Measurements from ENCODE around the gene SSBP1.
A peak's percentile ranks its signal among the peaks of the same experiment; 100 is the strongest.
"Not testable (repeated sequence)": the region's sequence is repeated elsewhere in the genome, so short reads cannot be mapped to it uniquely, and the experiment has no call there.

Gene SSBP1

DNA sequence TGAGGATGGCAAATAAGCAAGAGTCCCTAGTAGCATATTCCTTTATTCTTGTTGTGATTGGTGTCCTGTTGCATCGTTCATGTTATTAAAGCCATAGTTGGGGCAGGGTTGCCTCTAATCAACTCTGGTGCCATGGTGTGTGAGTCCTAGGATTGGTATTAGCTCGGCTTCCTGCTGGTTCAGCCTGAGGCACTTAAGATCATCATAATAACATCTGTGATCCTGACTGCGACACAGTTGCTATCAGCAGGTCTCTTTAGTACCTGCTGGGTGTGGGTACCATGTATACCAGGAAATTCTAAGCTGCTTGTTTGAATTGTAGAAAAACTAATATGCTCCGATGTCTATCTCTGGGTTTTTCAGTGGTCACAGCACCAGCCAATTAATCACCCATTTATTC, 28.4 kb upstream of the SSBP1 start:
- DNase-seq (ENCODE audit: low read depth), result no peak

DNA sequence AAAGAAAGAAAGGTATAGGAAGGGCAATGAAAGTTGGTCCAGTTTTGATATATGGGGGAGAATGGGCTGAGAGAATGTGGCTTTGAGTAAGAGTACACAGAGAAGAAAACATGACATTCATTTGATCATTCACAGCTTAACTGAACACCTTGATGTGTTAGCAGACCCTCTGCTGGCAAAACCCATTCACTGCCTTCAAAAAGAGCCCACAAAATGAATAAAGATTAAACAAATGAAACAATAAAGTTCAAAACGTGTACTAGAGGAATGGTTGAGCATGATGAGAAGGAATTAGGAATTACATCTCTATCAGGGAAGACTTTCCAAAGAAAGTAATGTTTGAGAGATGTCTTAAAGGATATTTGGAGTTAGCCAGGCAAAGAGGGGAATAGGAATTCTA, 27.9 kb upstream of the SSBP1 start:
- no peak for DNase-seq (ENCODE audit: low read depth)

DNA sequence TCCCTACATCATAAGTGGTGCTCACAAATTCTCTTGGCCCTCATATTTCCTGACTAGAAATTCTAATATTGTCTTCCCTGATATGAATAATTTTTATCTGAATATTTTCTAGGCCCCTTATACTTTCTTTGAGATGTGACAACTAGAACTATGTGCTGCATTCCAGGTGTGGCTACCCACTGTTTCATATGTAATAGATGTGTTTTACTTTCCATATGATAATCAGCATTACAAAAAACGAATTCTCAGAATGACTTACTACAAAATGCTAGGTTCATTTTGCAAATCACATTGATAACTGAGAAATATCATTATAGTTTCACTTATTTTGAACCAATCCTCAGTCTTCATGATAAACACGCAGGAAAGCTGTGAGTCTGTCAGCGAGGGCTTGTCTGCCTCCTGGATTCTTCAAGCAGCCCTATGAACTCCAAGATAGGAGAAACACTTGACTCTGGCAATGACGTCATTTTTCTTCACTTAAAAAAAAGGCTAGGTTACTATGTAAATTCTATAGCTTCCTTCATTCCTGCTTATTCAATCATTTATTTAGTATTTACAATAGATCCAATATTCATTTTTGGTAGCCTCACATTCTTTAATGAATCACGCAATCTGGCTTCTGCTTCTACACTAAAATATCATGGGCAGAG, 25.4 kb upstream of the SSBP1 start:
- no peak for DNase-seq (ENCODE audit: low read depth)

DNA sequence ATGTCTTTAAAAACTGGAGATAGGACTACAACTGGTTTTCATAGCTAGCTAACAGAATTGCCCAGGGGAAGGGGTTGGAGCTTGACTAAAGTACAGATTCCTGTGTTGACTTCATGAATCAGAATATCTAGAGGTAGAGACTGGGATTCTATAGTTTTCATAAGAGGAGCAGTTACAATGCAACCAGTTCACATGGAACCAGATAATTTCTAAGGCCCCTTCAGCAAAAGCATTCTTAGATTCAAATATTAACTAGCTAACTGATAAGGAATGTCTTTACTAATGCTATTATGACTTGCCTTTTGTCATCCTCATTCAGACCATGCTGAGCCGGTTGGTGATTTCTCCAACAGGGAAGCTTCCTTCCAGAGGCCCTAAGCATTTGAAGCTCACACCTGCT, 24.3 kb upstream of the SSBP1 start:
- no peak for DNase-seq (ENCODE audit: low read depth)

DNA sequence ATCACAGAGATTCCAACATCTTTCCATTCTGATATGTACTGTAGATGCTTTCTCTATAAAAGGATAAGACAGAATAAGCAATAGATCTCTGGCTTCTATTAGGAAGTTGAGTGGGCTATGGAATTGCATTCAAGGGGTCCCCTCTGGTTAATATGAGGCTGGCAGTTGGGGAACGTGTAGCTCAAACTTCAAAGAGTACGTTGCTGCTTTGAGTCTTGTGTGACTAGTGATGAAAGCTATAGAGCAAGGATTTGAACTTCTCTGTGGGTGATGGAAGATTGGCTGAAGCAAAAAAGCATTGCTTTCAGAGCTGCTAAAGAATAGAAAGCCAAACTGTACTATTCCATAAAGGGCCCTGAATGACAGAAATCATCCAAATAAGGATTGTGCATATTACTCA, 23.6 kb upstream of the SSBP1 start:
- no peak for DNase-seq (ENCODE audit: low read depth)

DNA sequence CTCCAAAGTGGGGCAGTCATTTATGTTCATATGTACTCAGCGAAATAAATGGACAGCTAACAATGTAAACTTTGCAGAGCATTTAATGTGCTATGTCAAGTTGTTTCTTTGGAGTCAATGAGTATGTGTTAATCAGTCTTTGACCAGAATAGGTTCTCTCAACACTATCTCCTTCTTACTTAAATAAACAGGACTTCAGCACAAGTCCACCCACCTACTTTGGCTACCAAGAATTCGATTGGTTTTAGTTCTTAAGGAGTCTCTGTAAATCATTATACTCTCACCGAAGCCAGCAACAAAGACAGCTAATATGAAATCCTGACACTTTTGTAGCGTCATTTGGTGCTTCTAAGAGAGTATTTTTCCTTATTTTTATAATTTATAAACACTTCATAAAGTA, 23.1 kb upstream of the SSBP1 start:
- DNase-seq (ENCODE audit: low read depth), result no peak

DNA sequence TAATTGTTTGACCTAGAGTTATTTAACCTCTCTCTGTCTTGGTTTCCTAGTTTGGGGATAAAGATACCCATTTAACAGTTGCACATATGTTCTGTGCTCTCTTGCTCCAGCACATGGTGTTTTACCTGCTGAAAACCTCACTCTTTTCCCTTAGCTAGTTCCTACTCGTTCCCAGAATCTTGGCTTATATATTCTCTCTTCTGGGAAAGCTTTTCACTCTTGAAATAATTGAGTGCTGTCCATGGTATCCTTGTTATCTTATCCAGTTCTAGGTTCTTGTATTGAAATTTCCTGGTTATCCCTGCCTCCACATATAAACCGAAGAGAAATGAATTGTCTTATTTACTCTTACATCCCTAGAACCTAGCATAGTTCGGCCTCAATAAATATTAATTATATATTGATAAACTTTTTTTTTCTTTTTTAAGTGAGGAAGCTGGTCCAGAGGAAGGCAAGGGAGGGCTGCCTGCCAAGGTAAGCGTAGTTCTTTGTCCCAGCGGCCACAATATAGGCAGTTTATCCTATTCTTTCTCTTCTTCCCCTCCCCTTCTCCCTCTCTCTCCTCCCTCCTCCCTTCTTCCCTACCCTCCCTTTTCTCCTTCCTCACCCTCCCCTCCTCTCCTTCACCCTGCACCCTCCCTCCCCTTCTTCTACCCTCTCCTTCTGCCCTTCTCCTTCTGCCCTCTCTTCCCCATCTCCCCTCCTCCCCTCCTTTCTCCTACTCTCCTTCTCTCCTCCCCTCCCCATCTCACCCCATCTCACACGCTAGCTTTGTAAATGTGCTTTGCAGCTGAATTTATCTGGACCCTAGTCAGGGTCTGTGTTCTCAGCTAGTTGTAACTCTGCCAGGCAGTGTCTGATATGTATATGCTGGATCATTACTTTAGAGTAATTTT, 22.1 kb upstream of the SSBP1 start:
- DNase-seq (ENCODE audit: low read depth), result no peak

DNA sequence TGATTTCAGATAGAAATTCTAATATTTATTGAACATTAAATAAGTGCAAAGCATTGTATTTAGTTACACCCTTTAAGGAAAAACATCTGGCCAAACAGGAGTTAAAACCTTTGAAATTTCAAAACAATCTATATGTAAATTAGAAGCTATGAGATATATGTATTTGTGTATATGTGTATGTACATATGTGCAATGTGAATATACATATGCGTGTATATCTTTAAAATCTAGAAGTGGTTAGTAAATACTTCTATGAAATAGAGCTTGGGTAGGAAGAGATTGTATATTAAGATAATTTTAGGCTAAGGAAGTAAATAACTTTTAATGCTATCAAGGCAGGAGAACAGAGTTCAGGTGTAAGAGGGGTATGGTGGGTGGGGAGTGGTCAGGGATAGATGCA, 20.7 kb upstream of the SSBP1 start:
- no peak for DNase-seq (ENCODE audit: low read depth)

DNA sequence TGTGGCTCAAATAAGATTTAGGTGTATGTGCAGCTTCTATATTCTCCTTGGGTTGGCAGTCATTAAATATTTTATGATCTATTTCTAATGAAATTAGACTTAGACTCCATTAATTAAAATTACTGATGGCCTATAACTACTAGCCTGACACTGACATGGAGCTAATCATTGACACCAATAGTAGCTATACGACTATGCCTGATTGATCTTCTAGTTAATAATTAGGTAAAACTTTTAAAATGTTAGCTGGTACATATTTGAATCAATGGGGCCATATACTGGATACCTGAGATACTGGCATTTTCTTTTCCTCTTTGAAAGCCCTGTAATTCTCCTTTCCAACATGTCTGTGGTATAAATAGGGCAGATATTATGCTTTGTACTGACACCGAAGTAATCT, 15.6 kb upstream of the SSBP1 start:
- DNase-seq (ENCODE audit: low read depth), result no peak

DNA sequence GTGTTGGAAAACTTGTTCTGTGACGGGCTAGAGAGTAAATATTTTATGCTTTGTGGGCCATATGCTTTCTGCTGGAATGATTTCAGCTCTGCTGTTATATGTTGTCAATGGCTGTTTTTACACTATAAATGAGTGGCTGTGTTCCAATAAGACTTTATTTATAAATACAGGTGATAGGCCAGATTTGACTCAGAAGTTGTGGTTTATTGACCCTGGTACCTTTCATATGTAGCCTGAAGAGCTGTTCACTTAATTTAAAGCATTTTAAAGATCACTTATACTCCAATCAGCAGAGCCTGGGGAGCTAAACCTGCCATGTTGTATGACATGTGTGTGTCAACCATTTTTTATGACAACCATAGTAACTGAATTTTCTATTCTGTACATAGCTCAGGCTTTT, 9.1 kb upstream of the SSBP1 start:
- DNase-seq (ENCODE audit: low read depth), result no peak

DNA sequence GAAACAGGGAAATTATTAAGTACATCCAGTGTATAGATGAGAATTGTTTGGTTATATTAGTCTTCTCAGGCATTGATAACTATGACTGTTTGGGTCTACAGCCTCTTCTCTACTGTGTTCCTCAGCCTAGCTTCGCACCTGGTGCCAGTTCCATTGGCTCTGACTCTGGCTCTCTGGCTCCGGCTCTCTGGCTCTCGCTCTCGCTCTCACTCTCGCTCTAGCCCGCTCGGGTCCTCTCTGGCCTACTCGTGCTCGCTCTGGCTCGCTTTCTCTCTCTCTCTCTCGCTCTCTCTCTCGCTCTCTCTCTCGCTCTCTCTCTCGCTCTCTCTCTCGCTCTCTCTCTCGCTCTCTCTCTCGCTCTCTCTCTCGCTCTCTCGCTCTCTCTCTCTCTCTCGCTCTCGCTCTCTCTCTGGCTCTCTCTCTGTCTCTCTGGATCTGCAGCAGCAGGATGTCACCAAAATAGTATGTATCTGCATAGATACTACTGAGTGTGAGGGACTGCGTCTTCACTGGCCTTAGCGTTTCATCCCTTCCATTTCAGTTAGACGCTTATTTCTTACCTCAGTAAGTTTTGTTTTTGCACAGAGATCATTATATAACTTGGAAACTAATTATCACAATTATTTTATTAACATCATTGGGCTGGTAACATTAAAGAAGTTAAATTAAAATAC, 6.5 kb upstream of the SSBP1 start:
- no peak for DNase-seq (ENCODE audit: low read depth)

DNA sequence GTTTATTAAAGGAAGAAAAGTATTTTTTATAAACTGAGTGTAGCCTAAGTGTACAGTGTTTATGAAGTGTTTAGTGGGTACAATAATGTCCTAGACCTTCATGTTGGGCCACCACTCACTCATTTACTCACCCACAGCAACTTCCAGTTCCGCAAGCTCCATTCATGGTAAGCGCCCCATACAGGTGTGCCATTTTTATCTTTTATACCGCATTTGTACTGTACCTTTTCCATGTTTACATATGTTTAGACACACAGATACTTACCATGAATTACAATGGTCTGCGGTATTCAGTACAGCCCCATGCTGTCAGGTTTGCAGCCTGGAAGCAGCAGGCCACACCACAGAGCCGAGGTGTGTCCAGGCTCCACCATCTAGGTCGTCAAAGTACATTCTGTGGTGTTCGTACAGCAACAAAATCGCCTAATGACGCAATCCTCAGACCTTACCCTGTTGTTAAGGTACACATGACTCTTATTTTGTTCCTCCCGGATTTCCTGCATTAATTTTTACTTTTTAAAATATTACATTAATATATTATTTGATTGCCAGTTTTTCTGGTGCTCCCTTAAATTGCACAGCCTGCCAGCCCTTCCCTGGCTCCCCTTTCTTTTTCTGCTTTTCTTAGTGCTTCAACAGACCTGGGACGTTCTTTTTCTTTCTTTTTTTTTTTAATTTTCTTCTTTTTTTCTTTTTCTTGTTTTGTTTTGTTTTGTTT, 881 bp upstream of the SSBP1 start:
- DNase-seq (ENCODE audit: low read depth), result no peak

DNA sequence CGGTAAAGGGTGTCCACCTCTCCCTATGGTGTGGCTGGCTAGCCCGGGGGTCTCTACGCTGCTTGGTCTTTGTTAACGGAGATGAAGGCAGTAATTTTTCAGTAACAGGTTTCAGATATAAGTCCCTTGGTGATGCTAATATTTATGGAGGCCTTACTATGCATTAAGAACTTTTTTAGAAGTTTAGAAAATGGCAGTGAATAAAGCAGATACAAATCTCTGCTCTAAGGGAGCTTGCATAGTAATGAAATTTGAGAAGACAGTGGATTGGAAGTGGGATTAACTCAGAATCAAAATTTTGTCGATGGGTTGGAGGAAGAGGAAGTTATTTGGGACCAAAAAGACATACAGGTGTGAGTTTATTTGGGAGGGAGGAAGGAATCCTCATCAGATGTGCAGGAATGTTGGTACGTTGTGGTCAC, 445 bp downstream of the SSBP1 start:
- DNase-seq (ENCODE audit: low read depth), result no peak

DNA sequence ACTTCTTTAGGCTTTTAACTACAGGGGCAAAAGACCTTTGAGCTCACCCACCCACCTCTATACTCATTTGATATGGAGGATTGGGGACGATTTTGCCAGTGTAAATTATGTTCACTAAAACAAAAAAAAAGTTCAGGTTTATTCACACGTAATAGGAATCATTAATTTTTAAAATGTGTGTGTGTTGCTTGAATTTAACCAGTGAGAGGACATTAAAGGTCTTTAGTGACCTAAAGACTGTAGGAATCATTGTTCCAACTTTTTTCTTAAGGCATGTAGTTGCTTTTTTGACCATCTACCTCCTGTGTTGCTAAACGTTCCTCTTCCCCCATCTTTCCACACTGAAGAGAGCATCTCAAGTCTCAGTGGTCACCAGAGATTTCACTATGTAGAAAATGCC, 1.1 kb downstream of the SSBP1 start:
- no peak for DNase-seq (ENCODE audit: low read depth)

DNA sequence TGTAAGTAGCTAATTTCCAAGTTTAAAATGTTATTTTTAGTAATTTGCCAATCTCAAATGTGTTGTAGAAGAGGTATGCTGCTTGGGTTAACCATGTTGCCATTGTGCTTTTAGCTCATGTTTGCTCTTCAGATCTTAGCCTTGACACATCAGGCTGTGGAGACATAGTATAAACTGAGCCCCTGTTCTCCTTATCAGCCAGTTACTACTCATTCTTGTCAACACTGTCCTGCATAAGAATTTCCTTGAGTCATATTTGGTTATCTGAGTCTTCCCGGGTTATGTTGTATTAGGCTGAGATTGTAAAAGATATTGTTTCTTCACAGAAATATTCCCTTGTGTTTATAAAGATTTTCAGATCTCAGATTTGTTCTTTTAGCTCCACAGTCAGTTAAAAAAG, 4.1 kb downstream of the SSBP1 start:
- DNase-seq (ENCODE audit: low read depth), result no peak

DNA sequence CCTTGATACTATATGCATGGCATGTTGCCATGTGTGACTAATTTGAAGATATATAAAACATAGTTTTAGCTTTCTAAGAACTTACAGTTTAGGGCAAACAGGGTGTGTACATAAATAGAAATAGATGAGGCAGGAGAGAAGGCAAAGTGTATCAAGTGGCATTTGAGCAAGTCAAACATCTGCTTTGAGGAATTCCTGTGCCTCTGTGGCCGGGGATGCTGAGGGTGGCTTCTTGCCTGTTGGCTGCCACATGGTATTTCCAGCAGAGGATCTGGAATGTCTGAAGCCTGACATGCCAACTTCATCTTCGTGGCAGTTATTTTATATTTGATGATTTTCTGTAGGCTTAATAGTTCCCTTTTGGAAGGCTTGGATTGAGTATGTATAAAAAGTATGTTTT, 6.0 kb downstream of the SSBP1 start:
- DNase-seq (ENCODE audit: low read depth), result no peak

DNA sequence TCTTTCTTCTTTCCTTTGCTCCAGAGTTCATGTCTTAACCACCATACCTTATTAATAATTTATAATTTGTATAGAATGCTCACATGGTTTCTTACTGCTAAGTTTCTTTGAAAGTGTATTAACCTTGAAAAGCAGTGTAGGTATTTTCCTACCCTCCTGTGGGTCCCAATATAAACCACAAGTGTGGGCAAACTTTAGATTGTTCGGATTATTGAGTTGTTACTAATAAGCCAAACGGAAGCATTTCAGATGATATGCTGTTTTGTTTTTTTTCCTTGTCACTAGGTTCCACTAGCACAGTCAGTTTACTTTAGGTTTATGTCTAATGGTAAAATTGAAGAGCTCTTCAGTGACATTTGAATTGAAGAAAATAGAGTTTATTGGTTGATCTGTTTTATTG, 10.2 kb downstream of the SSBP1 start:
- DNase-seq (ENCODE audit: low read depth), result peak; percentile 32

DNA sequence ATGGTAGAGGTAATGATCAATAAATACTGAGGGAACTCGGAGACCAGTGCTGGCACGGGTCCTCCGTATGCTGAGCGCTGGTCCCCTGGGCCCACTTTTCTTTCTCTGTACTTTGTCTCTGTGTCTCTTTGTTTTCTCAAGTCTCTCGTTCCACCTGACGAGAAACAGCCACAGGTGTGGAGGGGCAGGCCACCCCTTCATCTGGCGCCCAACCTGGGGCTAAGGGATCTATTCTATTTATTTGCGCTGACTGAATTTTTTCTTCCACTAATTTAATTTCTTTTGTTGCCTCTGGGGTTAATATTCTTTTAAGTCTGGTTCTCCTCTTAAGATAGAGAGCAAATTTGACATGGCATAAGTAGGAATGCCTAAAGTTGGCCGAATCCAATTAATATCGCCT, 13.7 kb downstream of the SSBP1 start:
- DNase-seq (ENCODE audit: low read depth), result not testable (repeated sequence)

DNA sequence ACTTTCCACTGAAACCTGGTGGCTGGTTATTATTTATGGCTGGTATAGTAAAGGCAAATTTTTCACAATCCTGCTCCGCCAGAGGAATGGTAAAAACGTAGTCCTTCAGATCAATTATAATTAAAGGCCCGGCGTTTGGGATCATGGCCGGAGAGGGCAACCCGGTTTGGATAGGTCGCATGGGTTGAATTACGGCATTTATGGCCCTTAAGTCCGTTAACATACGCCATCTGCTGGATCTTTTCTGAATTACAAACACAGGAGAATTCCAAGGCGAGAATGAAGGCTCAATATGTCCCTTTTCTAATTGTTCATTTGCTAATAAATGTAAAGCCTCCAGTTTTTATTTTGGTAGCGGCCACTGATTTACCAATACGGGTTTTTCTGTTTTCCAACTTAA, 14.5 kb downstream of the SSBP1 start:
- DNase-seq (ENCODE audit: low read depth), result no peak

DNA sequence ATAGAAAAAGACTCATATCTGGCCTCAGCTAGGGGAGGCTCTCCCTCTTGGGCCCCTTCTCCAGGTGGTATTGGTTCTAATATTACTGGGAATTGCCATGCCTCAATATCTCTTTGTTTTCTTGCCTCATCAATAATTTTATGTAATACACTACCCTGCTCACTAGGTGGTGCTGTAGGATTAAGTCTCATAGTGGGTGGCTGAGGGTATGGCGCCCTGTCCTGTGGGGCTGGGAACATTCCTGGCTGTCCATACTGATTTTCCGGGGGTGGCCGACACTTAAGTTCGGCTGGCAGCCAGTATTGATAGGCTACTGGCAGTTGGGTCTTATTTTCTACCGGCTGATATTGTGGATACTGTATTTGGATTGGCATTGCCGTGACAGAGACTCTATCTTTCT, 16.8 kb downstream of the SSBP1 start:
- DNase-seq (ENCODE audit: low read depth), result no peak

DNA sequence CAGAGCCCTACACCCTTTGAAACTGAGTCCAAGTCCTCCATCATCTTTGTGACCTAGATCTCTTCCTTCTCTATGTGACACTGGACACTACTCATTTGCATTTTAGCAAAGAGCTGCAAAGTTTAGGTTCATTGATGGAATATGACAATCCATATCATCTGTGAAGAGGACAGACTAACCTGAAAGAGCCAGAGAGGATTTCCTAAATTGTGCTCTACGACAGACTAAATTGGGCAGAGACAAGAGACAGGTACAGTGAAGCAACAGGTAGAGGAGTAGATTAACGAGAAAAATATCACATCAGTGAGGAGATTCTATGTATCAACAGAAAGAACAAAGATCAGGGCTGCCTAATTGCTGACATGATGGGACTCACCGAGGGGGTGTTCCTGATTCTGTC, 25.6 kb downstream of the SSBP1 start, which contains the start of gene TAS2R3:
TAS2R3 (plus strand) TSS at position 301 of the 400 bp plus-strand sequence; CDS start at position 363, 62 bp downstream.
- DNase-seq (ENCODE audit: low read depth), result no peak

DNA sequence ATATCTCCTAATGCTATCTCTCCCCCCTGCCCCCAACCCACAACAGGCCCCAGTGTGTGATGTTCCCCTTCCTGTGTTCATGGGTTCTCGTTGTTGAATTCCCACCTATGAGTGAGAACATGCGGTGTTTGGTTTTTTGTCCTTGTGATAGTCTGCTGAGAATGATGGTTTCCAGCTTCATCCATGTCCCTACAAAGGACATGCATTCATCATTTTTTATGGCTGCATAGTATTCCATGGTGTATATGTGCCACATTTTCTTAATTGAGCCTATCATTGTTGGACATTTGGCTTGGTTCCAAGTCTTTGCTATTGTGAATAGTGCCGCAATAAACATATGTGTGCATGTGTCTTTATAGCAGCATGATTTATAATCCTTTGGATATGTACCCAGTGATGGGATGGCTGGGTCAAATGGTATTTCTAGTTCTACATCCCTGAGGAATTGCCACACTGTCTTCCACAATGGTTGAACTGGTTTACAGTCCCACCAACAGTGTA, 32.0 kb downstream of the SSBP1 start:
- DNase-seq (ENCODE audit: low read depth), result not testable (repeated sequence)

All from non-pigmented ciliary epithelial cell (primary cell).